Loucy (cell line): Measurements from ENCODE around the gene GDPD5.

Experiments
- CTCF ChIP-seq: fragments of 200-600 bp; sonication (generic); conservative IDR thresholded peaks from 2 replicates; pipeline ENCODE4 v1.5.1; 2014; ENCODE audit warnings: mild to moderate bottlenecking, antibody characterized with exemption, low read length
- EZH2phosphoT487 ChIP-seq: fragments of 200-600 bp; IDR thresholded peaks from 2 replicates; pipeline ENCODE4 v1.6.1; 2018; ENCODE audit warnings: antibody characterized with exemption, mild to moderate bottlenecking, moderate library complexity, borderline replicate concordance

GRCh38 chr11:75536786-75537641, 11.3 kb upstream of the GDPD5 start:
- no peak for TF ChIP-seq CTCF
- no peak for TF ChIP-seq EZH2phosphoT487
